D721Med (cell line): ENCODE data around the gene P3H2.

Experiments
- DNase-seq: peaks from one replicate; pipeline ENCODE4 v3.0.0; 2011; ENCODE audit warnings: low spot score; ENCODE audit not compliant: insufficient read length
- FAIRE-seq: peaks from 2 replicates; lab custom pipeline; 2011; peaks lifted over from hg19 to GRCh38; lab: Jason Lieb, UNC
- CTCF ChIP-seq: IDR thresholded peaks from 2 replicates; pipeline ENCODE4 v1.5.1; 2012; ENCODE audit warnings: mild to moderate bottlenecking, control low read depth; ENCODE audit not compliant: insufficient read depth; ENCODE audit errors: missing control alignments

The P3H2 gene

GRCh38 chr3:189988854-189989253 is 131.8 kb downstream of the P3H2 start:
- FAIRE-seq: no peak
- no peak for TF ChIP-seq CTCF
- no peak for DNase-seq

GRCh38 chr3:189988322-189988721 is 132.4 kb downstream of the P3H2 start:
- no peak for TF ChIP-seq CTCF
- no peak for FAIRE-seq
- DNase-seq: no peak

DNA sequence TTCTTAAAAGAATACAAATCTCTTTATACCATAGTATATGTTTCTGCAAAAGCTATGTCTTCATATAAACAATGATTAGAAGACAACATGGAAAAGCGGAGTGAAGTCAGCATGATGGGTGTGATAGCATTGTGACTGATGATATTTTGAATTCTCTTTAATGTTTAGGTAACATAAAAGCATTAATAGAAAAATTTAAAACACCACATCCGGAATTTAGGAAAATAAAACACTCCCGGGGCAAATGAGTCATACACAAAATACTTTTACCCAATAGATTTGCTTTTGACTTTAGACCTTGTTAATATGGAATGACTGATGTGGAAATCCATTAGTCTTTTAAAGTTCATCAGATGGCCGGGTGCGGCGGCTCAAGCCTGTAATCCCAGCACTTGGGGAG is 134.7 kb downstream of the P3H2 start:
- no peak for FAIRE-seq
- no peak for TF ChIP-seq CTCF
- no peak for DNase-seq

DNA sequence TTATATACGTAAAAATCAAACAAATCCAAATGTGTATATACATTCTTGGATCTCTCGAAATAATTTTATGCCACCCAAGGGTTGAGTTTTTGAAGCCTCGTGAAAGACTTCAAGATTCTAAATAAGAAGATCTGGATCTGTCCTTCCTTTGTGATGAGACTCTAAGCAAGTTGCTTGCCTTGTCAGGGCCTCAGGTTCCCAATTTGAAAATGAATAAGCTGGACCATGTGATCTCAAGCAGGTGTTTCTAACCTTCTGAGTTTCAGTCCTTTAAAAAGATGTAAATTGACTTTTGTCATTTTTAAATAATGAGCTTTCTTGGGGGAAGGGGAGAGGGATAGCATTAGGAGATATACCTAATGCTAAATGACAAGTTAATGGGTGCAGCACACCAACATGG is 137.1 kb downstream of the P3H2 start:
- FAIRE-seq: no peak
- no peak for DNase-seq
- no peak for TF ChIP-seq CTCF

DNA sequence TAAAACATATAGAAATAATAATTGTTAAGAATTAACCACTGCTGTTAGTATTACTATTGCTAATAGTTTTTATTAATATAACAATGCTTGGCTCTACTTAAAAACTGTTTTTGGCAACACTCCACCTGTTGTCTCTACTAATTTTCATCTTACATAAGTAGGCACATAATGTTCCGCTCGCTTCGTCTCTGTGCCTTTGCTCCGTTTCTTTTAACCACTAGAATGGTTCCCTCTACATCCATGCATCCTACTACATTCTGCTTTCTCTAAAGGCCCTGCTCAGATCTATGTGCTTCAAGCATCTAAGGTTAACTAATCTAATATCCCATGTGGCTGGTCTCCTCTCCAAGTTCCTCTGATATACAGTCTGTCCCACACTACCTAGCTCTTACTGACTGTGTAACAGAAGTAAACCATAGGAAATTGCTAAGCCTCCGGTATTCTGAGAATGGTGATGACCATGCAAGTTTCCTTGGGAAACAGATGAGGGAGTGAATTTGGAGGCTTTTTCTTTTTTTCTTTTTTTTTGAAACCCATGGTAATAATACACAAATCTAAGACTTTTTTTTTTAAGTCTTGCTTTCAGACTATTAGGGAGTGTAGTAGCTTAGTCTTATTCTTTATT is 138.3 kb downstream of the P3H2 start:
- TF ChIP-seq CTCF: no peak
- FAIRE-seq: no peak
- no peak for DNase-seq

- no peak for DNase-seq
- TF ChIP-seq CTCF: no peak
- FAIRE-seq: no peak
Observed at GRCh38 chr3:189981668-189982067, 139.0 kb downstream of the P3H2 start.

DNA sequence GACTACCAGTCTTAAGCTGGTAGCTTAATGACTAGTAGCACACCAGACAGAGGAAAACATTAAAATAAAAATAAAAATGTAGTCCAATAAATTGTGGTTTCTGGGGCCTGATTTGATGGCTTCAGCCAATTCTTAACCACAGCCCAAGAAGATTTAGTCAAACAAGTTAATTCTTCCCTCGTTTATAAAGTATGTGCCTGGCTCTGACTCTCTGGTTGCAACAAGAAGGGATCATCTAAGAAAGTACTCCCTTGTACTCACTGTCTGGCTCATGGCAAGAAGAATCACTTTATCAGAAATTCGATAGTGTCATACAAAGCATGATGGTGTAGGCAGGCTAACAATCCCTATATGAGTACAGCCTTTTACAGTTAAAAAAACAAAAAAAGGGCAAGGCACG is 141.9 kb downstream of the P3H2 start:
- DNase-seq (no peak), FAIRE-seq (no peak)
- TF ChIP-seq CTCF: no peak
